ENCODE data around the gene SLC25A34.

Gene SLC25A34

GRCh38 chr1:15765495-15766194, 29.6 kb downstream of the SLC25A34 start:
- no peak for DNase-seq (ENCODE audit: low read depth, low spot score)
- no peak overlapping the region for H3K4me3 ChIP-seq (ENCODE audit: low read depth, low read length)
- ChIA-PET POLR2A (no interaction called here), CTCF (interaction anchor here (1.2 to 1.4 kb wide), 2 partner anchors 10 to 26 kb away, joined by 5 read pairs; no protein-coding TSS in a partner anchor)
- no peak for TF ChIP-seq CTCF (IDR thresholded peaks at IDR 0.05; ENCODE audit: insufficient read depth, low read length, missing control alignments)

GRCh38 chr1:15767941-15768340, 31.9 kb downstream of the SLC25A34 start:
- POLR2A ChIA-PET, result no interaction called here
- CTCF ChIA-PET, result interaction anchor here (1.7 kb wide), 1 partner anchor 9 kb away, joined by 4 read pairs; no protein-coding TSS in a partner anchor
- no peak for DNase-seq (ENCODE audit: low read depth, low spot score)
- H3K4me3 ChIP-seq (ENCODE audit: low read depth, low read length), result no peak overlapping the region
- no peak for TF ChIP-seq CTCF (IDR thresholded peaks at IDR 0.05; ENCODE audit: insufficient read depth, low read length, missing control alignments)

GRCh38 chr1:15768388-15768787, 32.3 kb downstream of the SLC25A34 start:
- no peak for TF ChIP-seq CTCF (IDR thresholded peaks at IDR 0.05; ENCODE audit: insufficient read depth, low read length, missing control alignments)
- POLR2A ChIA-PET, result no interaction called here
- DNase-seq (ENCODE audit: low read depth, low spot score), result no peak
- CTCF ChIA-PET, result interaction anchor here (1.1 to 1.7 kb wide), 2 partner anchors 9 to 24 kb away, joined by 4 read pairs; no protein-coding TSS in a partner anchor
- H3K4me3 ChIP-seq (ENCODE audit: low read depth, low read length), result no peak overlapping the region

- ChIA-PET POLR2A (no interaction called here), CTCF (no interaction called here)
- TF ChIP-seq CTCF (IDR thresholded peaks at IDR 0.05; ENCODE audit: insufficient read depth, low read length, missing control alignments), result no peak
- H3K4me3 ChIP-seq (ENCODE audit: low read depth, low read length), result no peak overlapping the region
- no peak for DNase-seq (ENCODE audit: low read depth, low spot score)
These were observed 34.4 kb downstream of the SLC25A34 start for GRCh38 chr1:15770313-15770962.

GRCh38 chr1:15771836-15772515, 35.9 kb downstream of the SLC25A34 start:
- ChIA-PET POLR2A (no interaction called here), CTCF (interaction anchor here (2.8 kb wide), 1 partner anchor 20 kb away, joined by 9 read pairs; no protein-coding TSS in a partner anchor)
- no peak for TF ChIP-seq CTCF (IDR thresholded peaks at IDR 0.05; ENCODE audit: insufficient read depth, low read length, missing control alignments)
- DNase-seq (ENCODE audit: low read depth, low spot score), result no peak
- H3K4me3 ChIP-seq (ENCODE audit: low read depth, low read length), result no peak overlapping the region

GRCh38 chr1:15775706-15776105, 39.6 kb downstream of the SLC25A34 start:
- no peak for DNase-seq (ENCODE audit: low read depth, low spot score)
- ChIA-PET CTCF (interaction anchor here (0.6 to 2.0 kb wide), 6 partner anchors 9 to 258 kb away, joined by 3 to 9 read pairs (median 4); partner anchors contain the start of gene ZBTB17), POLR2A (interaction anchor here (1.1 kb wide), 1 partner anchor 16 kb away, joined by 3 read pairs; no protein-coding TSS in a partner anchor)
- no peak overlapping the region for H3K4me3 ChIP-seq (ENCODE audit: low read depth, low read length)
- no peak for TF ChIP-seq CTCF (IDR thresholded peaks at IDR 0.05; ENCODE audit: insufficient read depth, low read length, missing control alignments)
